ENCODE measurements around the gene CCSER2.

GRCh38 chr10:84348447-84348846 is 20.1 kb downstream of the CCSER2 start:
- TF ChIP-seq, protein P1, sequence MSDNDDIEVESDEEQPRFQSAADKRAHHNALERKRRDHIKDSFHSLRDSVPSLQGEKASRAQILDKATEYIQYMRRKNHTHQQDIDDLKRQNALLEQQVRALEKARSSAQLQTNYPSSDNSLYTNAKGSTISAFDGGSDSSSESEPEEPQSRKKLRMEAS (IDR thresholded peaks at IDR 0.05; ENCODE audit: low read depth), result no peak
- TF ChIP-seq, protein P2, sequence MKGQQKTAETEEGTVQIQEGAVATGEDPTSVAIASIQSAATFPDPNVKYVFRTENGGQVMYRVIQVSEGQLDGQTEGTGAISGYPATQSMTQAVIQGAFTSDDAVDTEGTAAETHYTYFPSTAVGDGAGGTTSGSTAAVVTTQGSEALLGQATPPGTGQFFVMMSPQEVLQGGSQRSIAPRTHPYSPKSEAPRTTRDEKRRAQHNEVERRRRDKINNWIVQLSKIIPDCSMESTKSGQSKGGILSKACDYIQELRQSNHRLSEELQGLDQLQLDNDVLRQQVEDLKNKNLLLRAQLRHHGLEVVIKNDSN (IDR thresholded peaks at IDR 0.05; ENCODE audit: borderline replicate concordance, low read depth), result no peak

Measured in SK-N-SH (cell line).